GM23338 (cell line): ENCODE measurements around the gene CELA1. TPM values are rescaled to one million over a fixed set of nuclear protein-coding genes. Genes with fewer than 3 reads are reported as not detected.

Experiments
- CREB1 ChIP-seq: fragments of 250-450 bp; sonication (Bioruptor Pico); IDR thresholded peaks from 2 replicates; pipeline ENCODE4 v1.5.0; 2020; ENCODE audit warnings: low read depth, mild to moderate bottlenecking, moderate library complexity
- NANOG ChIP-seq: IDR thresholded peaks from 2 replicates; pipeline ENCODE4 v1.6.1; 2016; ENCODE audit warnings: antibody characterized with exemption, borderline replicate concordance
- polyA plus RNA-seq: library from polyadenylated mRNA; unstranded; fragments of >200 nt; fragmentation: Nextera tagmentation; extraction: Ambion mirVana; gene quantifications from 2 replicates; pipeline ENCODE4 v1.2.1, GENCODE V29; 2016
- total RNA-seq: library from RNA; depleted of rRNA; stranded (reverse); fragments of >200 nt; shearing (Covaris generic); gene quantifications from 2 replicates; pipeline ENCODE4 v1.2.3, GENCODE V29; 2014; rRNA removed
- TF ChIP-seq, protein P1 (sequence below): fragments of 250-450 bp; sonication (Bioruptor Pico); IDR thresholded peaks from 2 replicates; pipeline ENCODE4 v1.5.0; 2020; ENCODE audit warnings: mild to moderate bottlenecking, moderate library complexity
- TF ChIP-seq, protein P2 (sequence below): IDR thresholded peaks from 2 replicates; pipeline ENCODE4 v1.6.1; 2016; ENCODE audit warnings: antibody characterized with exemption

The CELA1 gene
- total and polyA plus RNA-seq, 2 experiments from 2014 or later, result not detected

DNA sequence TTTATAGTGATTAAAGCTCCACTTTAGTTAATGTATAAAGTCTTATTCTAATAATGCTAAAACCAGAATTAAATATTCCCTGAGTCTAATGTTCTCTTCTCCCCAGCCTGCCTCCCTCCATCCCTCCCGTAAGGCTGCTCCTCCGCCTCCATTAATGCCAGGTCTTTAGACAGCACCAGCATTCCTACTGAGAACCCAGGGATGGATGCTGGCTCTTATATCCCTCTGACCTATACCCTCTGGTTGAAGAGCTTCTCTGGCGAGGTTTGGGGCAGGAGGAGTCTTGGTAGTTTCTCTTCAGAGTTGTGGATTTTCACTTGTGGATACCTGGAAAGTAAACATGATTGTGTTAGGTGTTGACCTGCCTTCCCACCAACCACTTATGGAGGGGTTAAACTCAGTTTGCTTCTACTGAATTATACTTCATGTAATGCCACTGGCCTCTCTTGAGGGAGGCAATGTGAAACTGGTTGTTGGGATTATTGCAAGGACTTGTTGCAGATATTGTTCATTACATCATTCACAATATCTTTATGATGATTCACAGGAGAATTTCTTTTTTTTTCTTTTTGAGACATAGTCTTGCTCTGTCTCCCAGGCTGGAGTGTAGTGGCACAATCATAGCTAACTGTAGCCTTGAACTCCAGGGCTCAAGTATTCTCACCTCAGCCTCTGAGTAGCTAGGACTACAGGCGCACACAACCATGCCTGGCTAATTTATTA is 65.1 kb downstream of the CELA1 start (continued):
- TF ChIP-seq, protein P1, sequence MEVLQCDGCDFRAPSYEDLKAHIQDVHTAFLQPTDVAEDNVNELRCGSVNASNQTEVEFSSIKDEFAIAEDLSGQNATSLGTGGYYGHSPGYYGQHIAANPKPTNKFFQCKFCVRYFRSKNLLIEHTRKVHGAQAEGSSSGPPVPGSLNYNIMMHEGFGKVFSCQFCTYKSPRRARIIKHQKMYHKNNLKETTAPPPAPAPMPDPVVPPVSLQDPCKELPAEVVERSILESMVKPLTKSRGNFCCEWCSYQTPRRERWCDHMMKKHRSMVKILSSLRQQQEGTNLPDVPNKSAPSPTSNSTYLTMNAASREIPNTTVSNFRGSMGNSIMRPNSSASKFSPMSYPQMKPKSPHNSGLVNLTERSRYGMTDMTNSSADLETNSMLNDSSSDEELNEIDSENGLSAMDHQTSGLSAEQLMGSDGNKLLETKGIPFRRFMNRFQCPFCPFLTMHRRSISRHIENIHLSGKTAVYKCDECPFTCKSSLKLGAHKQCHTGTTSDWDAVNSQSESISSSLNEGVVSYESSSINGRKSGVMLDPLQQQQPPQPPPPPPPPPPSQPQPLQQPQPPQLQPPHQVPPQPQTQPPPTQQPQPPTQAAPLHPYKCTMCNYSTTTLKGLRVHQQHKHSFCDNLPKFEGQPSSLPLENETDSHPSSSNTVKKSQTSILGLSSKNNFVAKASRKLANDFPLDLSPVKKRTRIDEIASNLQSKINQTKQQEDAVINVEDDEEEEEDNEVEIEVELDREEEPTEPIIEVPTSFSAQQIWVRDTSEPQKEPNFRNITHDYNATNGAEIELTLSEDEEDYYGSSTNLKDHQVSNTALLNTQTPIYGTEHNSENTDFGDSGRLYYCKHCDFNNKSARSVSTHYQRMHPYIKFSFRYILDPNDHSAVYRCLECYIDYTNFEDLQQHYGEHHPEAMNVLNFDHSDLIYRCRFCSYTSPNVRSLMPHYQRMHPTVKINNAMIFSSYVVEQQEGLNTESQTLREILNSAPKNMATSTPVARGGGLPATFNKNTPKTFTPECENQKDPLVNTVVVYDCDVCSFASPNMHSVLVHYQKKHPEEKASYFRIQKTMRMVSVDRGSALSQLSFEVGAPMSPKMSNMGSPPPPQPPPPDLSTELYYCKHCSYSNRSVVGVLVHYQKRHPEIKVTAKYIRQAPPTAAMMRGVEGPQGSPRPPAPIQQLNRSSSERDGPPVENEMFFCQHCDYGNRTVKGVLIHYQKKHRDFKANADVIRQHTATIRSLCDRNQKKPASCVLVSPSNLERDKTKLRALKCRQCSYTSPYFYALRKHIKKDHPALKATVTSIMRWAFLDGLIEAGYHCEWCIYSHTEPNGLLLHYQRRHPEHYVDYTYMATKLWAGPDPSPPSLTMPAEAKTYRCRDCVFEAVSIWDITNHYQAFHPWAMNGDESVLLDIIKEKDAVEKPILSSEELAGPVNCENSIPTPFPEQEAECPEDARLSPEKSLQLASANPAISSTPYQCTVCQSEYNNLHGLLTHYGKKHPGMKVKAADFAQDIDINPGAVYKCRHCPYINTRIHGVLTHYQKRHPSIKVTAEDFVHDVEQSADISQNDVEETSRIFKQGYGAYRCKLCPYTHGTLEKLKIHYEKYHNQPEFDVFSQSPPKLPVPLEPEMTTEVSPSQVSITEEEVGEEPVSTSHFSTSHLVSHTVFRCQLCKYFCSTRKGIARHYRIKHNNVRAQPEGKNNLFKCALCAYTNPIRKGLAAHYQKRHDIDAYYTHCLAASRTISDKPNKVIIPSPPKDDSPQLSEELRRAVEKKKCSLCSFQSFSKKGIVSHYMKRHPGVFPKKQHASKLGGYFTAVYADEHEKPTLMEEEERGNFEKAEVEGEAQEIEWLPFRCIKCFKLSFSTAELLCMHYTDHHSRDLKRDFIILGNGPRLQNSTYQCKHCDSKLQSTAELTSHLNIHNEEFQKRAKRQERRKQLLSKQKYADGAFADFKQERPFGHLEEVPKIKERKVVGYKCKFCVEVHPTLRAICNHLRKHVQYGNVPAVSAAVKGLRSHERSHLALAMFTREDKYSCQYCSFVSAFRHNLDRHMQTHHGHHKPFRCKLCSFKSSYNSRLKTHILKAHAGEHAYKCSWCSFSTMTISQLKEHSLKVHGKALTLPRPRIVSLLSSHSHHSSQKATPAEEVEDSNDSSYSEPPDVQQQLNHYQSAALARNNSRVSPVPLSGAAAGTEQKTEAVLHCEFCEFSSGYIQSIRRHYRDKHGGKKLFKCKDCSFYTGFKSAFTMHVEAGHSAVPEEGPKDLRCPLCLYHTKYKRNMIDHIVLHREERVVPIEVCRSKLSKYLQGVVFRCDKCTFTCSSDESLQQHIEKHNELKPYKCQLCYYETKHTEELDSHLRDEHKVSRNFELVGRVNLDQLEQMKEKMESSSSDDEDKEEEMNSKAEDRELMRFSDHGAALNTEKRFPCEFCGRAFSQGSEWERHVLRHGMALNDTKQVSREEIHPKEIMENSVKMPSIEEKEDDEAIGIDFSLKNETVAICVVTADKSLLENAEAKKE (CRISPR knock-in tag), result no peak
- TF ChIP-seq CREB1 (no peak), NANOG (no peak)
- TF ChIP-seq, protein P2, sequence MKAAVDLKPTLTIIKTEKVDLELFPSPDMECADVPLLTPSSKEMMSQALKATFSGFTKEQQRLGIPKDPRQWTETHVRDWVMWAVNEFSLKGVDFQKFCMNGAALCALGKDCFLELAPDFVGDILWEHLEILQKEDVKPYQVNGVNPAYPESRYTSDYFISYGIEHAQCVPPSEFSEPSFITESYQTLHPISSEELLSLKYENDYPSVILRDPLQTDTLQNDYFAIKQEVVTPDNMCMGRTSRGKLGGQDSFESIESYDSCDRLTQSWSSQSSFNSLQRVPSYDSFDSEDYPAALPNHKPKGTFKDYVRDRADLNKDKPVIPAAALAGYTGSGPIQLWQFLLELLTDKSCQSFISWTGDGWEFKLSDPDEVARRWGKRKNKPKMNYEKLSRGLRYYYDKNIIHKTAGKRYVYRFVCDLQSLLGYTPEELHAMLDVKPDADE, result no peak

Other genes with a start within 250 kb of the CELA1 start
- gene TFCP2, start 173.5 kb downstream of the CELA1 start, total RNA-seq, result 30.5 and 30.9 TPM in 2 replicates
- gene TFCP2, start 173.5 kb downstream of the CELA1 start, polyA plus RNA-seq, result 14.3 and 15.2 TPM in 2 replicates
- 2.6 and 3.0 TPM in 2 replicates for gene POU6F1, start 128.6 kb downstream of the CELA1 start, total RNA-seq
- 3.9 and 4.0 TPM in 2 replicates for gene POU6F1, start 128.6 kb downstream of the CELA1 start, polyA plus RNA-seq
- 21.1 and 39.9 TPM in 2 replicates for gene DAZAP2, start 107.9 kb downstream of the CELA1 start, total RNA-seq
- gene DAZAP2, start 107.9 kb downstream of the CELA1 start, polyA plus RNA-seq, result 30.2 and 35.8 TPM in 2 replicates
- gene SMAGP, start 76.3 kb downstream of the CELA1 start, total RNA-seq, result 7.1 and 8.2 TPM in 2 replicates
- 3.9 and 4.7 TPM in 2 replicates for gene SMAGP, start 76.3 kb downstream of the CELA1 start, polyA plus RNA-seq
- gene BIN2, start 22.5 kb downstream of the CELA1 start, total RNA-seq, result 0.23 TPM in 1 of 2 replicates, not detected in the other
- gene BIN2, start 22.5 kb downstream of the CELA1 start, polyA plus RNA-seq, result 0.17 TPM in 1 of 2 replicates, not detected in the other
- gene GALNT6, start 44.7 kb upstream of the CELA1 start, total RNA-seq, result 18.6 and 20.2 TPM in 2 replicates
- gene GALNT6, start 44.7 kb upstream of the CELA1 start, polyA plus RNA-seq, result 8.1 and 8.6 TPM in 2 replicates
- 9.2 and 20.3 TPM in 2 replicates for gene SLC4A8, start 78.2 kb upstream of the CELA1 start, total RNA-seq
- gene SLC4A8, start 78.2 kb upstream of the CELA1 start, polyA plus RNA-seq, result 4.6 and 7.6 TPM in 2 replicates
- gene SCN8A, start 244.6 kb upstream of the CELA1 start, total RNA-seq, result 10.0 and 23.9 TPM in 2 replicates
- 2.9 and 4.6 TPM in 2 replicates for gene SCN8A, start 244.6 kb upstream of the CELA1 start, polyA plus RNA-seq